HG02610 (cell line): ENCODE measurements around the gene HERC5.
"Not testable (repeated sequence)": the region's sequence is repeated elsewhere in the genome, so short reads cannot be mapped to it uniquely, and the experiment has no call there.

Source experiments
- ATAC-seq: cut with Tn5 transposase; IDR thresholded peaks from one replicate; pipeline ENCODE4 v1.9.1; 2021; ENCODE audit warnings: mild to moderate bottlenecking, moderate library complexity; ENCODE audit not compliant: unreplicated experiment

Gene HERC5

DNA sequence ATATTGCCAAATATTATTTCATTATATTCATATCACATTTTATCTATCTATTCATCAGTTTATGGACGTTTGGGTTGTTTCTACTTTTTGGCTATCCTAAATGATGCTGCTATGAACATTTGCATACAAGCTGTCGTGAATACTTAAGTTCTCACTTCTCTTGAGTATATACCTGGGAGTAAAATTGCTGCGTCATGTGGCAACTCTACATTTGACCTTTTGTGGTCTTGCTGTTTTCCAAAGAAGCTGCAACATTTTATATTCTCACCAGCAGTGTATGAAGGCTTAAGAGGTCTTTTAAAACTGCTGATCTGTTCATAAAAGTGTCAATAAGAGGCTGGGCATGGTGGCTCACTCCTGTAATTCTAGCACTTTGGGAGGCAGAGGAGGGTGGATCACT, 60.9 kb downstream of the HERC5 start:
- no peak for ATAC-seq

DNA sequence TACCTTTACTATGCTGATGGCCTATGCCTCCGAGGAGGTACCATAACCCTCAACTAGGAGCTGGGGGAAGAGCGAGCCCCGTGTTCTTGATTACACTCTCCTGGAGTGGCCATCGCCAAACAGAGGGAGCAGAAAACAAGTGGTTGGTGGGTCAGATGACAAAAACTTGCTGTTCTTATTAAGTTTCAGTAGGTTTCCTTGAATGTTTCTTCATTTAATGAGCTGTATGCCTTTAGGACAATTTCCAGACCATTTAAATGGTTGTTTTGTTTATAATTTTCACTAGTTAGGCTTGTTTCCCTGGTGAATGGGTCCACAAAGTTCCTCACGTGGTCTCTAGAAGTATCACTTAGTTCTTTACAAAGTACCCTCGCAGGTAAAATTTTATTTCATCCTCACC, 62.0 kb downstream of the HERC5 start:
- no peak for ATAC-seq

DNA sequence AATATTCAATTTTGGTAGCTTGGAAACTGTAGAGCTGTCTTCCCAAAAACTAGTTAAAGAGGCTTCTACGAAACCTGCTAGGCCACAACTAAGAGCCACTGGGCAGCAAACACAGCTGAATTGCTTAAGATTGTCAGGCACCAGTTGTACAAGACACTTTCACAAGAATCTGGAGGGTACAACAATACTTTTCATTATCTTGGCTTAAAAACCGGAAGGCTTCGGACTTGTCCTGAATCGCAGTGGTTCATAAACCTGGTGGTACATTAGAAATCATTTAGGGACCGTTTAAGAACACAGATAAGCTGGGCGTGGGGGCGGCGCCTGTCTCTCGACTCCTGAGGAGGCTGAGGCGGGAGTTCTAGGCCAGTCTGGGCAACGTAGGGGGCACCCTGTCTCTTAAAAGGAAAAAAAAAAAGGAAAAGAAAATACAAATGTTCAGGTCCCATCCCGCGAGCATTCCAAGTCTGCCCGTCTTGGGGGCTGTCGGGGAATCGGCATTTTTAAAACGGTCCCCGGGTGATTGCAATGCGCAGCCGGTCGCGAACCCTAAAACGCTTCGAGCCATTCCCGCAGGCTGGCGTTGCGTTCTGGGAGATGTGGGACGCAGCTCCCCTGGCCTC, 65.9 kb downstream of the HERC5 start:
- no peak for ATAC-seq

DNA sequence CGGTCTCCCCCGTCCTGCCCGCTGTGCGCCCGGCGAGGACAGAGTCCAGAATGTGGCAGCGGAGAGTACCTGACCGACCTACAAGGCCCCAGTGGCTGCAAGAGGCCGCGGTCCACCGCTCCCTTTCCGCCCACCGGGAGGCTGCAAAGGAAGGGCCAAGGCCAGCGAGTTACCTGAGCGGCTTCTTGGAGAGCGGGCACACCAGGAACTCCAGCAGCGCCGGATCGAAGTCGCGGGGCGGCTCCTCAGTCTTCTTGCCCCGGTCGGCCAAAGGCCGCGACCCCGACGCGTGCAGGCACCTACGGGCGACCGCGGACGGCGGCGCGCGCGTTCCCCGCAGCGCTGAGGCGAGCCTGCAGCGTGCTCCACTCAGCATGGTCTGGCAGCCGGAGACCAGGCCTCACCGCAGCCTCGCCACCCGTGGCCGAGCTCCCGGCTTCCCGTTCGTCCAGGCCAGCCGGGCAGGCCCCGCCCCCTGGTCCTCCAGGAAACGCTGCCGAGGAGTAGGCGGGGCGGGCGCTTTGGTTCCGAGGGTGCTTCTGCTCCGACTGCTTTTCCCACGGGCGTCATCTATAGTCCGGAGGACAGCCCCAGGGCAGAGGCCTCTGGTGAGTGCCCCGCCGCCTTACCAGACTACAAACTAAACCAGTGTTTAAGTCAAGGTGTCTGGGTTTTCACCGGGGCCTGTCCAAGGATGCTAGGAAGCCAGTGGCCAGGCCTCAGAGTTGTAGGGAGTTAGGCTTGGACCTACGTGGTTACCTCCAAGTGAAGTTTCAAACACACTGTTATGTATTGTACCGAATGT, 66.6 kb downstream of the HERC5 start, which contains the start of gene PYURF:
PYURF (minus strand) TSS at position 452 of the 805 bp plus-strand sequence; CDS start at position 376, 76 bp downstream.
- peak; percentile 90 for ATAC-seq

DNA sequence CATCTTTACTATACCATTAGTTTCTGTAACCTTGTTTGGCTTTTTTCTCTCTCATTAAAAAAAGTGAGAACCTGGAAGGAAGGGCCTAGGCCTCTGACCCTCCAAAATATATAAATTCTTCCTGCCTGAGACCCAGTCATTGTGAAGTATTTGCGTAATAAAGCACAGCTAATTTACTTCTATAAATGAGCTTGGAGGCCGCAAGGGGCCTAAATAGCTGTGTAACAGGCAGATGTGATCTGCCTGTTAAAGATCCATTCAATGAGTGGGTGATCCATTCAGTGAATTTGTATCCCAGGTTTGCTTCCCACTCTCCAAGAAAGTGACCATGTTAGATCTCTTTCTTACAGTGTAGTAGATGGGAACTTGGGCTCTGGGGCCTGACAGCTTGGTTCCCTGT, 67.3 kb downstream of the HERC5 start:
- ATAC-seq = no peak

DNA sequence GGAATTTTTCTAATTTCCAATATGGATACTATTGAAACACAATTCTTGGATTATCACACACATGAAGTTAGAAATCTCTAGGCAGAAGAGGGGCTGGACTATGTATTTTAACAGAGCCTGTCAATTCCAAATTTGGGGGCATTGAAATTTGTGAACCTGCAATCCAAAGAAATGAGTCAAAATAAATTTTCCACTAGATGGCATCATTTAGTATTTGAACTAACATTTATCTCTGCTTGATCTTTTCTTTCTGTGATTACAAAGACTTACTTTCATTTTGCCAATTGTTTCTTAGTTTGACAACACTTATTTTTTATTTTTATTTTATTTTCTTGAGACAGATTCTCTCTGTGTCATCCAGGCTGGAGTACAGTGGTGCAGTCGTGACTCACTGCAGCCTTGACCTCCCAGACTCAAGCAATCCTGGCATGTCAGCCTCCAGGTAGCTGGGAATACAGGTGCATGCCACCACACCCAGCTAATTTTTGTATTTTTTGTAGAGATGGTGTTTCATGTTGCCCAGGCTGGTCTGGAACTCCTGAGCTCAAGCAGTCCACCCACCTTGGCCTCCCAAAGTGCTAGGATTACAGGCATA, 69.4 kb downstream of the HERC5 start:
- ATAC-seq = no peak

DNA sequence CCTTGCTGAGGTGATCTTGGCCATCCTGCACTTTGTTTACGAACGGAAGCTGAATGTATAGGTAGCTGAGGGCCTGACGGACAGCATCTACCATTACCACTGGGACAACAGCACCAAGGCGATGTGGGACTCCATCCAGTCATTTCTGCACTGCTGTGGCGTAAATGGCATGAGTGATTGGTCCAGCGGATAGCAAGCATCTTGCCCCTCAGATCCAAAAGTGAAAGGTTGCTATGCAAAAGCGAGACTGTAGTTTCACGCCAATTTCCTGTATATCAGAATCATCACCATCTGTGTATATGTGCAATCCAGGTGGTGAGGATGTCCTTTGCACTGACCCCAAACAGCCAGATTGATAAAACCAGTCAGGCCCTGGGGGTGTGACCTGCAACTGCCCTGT, 70.9 kb downstream of the HERC5 start:
- ATAC-seq = no peak

DNA sequence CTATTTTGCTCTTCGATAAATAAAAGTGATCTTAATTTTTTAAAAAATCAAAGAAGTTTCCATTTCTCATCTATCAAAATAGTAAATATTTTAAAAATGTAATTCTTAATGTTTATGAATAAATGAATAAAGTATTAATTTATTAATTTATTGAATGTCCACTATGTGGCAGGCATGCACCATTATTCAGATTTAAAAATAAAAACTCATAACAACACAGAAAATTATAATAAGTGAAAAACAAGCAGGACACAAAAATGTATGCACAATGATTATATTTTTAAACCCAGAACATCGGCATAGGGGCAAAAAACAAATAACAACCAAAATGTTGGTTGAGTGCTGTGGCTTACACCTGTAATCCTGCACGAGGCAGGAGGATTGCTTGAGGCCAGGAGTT, 71.9 kb downstream of the HERC5 start:
- ATAC-seq = no peak

DNA sequence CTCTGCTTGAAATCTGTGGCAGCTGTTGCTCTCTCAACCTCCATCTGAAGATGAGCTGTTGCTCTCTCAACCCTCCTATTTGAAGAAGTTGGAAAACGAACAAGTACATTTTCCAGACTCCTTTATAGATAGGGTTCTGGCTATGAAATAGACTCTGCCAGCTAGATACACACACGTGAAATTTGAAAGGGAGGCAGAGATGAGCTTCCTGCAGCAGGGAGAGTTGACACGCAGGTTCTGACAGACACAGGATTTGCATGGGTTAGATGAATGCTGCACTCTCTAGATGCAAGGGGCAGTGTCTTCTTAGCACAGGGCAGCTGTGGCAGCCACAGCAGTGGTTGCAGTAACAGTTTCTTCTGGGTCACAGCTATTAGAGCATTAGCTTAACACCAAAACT, 74.6 kb downstream of the HERC5 start:
- ATAC-seq = no peak

DNA sequence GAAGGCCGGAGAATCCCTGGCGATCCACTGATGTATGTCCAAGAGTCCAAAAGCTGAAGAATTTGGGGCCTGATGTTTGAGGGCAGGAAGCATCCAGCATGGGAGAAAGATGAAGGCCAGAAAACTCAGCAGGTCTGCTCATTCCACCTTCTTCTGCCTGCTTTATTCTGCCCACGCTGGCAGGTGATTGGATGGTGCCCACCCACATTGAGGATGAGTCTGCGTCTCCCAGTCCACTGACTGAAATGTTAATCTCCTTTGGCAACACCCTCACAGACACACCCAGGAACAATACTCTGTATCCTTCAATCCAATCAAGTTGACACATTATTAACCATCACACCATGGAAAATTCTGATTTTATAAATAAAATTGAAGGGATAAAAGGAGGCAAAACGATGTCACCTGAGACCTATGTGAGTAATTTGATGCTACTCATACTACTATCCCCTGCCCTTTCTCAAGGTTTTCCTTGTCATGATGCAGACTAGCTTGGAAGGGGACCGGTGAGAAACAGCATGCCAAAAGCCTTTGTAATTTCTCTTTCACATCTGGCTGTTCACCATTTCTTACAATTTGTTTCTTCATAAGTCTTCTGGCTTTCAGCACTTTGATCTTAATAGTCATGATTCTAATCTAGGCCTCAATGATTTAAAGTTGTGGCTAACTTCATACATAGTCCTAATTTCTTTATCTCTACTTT, 76.3 kb downstream of the HERC5 start:
- no peak for ATAC-seq

DNA sequence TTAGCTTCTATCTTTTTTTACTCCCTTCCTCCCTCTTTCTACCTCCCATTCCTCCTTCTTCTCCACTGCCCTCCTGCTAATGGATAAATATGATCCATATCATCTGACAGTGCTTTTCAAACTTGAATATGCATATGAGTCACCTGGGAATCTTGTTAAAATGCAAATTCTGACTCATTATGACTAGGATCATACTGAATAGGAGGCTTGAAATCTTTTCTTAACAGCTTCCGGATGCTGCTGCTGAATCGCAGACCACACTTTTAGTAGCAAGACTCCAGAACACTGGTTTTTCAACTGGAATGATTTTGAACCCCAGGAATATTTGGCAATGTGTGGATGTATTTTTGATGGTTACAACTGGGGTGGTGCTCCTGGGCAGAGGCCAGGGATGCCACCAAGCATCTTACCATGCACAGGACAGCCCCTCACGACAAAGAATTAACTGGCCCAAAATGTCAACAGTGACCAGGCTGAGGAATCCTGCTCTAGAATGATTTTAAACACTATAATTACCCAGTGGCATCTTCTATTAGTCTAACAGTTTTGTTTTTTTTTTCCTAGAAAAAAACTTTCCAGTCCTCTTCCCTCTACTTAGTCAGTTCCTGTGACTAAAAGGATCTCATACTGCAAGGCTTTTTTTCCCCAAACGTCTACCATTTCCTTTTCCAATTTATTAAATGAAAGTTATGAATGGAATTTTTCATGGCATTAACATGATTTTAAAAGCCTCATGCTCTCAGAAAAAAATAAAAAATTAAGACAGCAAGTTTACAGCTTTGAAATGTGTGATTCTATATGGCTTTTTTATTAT, 77.2 kb downstream of the HERC5 start:
- ATAC-seq = no peak

DNA sequence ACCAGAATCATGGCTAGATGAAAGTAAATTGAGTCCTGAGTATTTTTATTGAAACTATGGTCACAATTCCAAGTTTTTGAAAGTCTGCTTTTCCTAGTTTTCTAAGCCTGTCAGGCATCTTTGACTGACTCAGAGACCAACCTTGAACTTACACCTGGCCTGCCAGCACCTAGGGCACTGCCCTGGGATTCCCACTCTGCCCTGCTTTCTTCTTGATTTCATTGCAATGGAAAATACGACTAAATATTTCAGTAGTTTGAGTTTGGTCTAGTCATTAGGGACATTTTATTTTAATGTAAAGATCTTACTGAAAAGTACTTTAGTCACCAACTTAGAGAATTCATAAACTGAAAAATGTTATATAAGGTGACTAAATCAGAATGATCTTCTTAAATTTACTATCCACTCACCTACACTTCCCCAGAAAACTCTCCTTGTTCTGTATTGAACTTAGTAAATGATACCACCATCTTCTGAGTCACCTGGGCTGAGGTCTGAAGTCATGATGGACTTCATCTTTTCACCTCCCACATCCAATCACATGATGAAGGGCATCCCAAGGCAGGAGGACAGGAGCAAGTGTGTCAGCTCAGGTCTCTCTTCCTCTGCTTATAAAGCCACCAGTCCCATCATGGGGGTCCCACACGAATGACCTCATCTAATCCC, 78.3 kb downstream of the HERC5 start:
- ATAC-seq = no peak

DNA sequence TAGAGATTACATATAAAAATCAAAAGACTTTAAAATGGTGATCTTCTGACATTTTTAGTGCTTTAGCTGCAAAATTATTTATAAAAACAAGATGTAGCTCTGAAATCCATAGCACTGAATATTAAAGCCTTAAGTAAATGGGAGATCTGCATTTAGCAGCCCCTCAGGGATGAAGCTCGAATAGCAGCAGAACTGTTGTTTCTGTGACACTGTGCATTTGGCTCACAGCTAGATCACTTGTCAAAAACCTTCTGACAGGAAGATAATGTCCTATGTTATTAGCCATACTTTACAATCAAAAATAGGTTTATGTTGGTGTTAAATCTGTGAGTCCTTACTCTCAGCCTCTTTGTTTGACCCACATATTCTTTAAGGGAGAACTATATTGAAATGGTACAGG, 80.8 kb downstream of the HERC5 start:
- ATAC-seq = no peak

DNA sequence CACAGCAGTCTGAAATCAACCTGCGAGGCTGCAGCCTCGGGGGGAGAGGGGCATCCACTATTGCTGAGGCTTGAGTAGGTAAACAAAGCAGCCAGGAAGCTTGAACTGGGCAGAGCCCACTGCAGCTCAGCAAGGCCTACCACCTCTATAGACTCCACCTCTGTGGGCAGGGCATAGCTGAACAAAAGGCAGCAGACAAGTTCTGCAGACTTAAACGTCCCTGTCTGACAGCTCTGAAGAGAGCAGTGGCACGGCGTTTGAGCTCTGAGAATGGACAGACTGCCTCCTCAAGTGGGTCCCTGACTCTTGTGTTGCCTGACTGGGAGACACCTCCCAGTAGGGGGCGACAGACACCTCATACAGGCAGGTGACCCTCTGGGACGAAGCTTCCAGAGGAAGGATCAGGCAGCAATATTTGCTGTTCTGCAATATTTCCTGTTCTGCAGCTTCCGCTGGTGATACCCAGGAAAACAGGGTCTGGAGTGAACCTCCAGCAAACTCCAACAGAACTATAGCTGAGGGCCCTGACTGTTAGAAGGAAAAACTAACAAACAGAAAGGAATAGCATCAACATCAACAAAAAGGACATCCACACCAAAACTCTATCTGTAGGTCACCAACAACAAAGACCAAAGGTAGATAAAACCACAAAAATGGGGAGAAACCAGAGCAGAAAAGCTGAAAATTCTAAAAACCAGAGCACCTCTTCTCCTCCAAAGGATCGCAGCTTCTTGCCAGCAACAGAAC, 82.6 kb downstream of the HERC5 start:
- ATAC-seq = not testable (repeated sequence)

DNA sequence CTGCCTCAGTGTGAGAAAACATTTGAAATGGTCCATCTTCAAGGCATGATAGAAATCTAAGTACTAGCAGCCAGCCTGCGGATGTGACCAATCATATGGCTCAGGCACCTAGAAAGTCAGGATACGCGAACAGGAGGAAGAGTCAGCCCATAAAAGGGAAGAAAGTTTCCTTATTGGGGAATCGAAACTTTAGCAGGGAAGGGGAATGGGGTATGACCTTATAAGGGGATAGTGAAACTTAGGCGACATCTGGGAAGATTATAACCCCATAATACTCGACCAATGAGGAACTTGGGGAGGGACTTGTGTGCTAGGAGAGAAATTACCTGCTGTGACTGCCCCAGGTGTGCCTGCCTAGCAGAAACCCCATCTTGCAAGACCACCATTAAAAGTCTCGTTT, 92.9 kb downstream of the HERC5 start:
- ATAC-seq = no peak
